Vagina (tissue), 2 donors: ENCODE results near the gene NAA15. TPM values are rescaled to one million over a fixed set of nuclear protein-coding genes. Genes with fewer than 3 reads are reported as not detected.
"Not testable (repeated sequence)": the region's sequence is repeated elsewhere in the genome, so short reads cannot be mapped to it uniquely, and the experiment has no call there.

Experiments used
- DNase-seq, 2 donors: peaks; one replicate each; pipeline ENCODE4 v3.0.0-alpha.2; 2017; ENCODE audit errors: extremely low spot score in 2 of 2
- H3K27ac ChIP-seq: fragments of 200-600 bp; sonication (generic); one replicate; pipeline ENCODE4 v1.5.1; 2019
- H3K27me3 ChIP-seq: fragments of 200-600 bp; sonication (generic); one replicate; pipeline ENCODE4 v1.5.1; 2019
- H3K36me3 ChIP-seq, 2 donors: fragments of 200-600 bp; sonication (generic); one replicate each; pipeline ENCODE4 v1.5.1; 2017 to 2019
- H3K4me1 ChIP-seq: fragments of 200-600 bp; sonication (generic); one replicate; pipeline ENCODE4 v1.5.1; 2019
- H3K4me3 ChIP-seq, 2 donors: fragments of 200-600 bp; sonication (generic); 1 replicate in 1 of 2; 2 replicates in 1 of 2; pipeline ENCODE4 v1.5.1; 2016 to 2019
- H3K9me3 ChIP-seq: fragments of 200-600 bp; sonication (generic); one replicate; pipeline ENCODE4 v1.5.1; 2019
- CTCF ChIP-seq, 3 experiments: fragments of 450-650 bp in 2 of 3; fragments of 200-600 bp in 1 of 3; sonication (generic) in 1 of 3; IDR thresholded peaks; one replicate each; pipeline ENCODE4 v1.5.1; 2017 to 2019; ENCODE audit warnings: antibody characterized with exemption in 3 of 3, mild to moderate bottlenecking in 2 of 3, moderate library complexity in 2 of 3
- POLR2A ChIP-seq, 2 donors: fragments of 450-650 bp; IDR thresholded peaks; one replicate each; pipeline ENCODE4 v1.6.1; 2017; ENCODE audit warnings: antibody characterized with exemption in 2 of 2, mild to moderate bottlenecking in 2 of 2, moderate library complexity in 2 of 2
- POLR2AphosphoS5 ChIP-seq, 2 donors: sonication (generic); formaldehyde crosslinking; IDR thresholded peaks; one replicate each; pipeline ENCODE4 v1.9.0; 2017; ENCODE audit warnings: antibody characterized with exemption in 2 of 2, mild to moderate bottlenecking in 2 of 2, low read depth in 1 of 2; ENCODE audit not compliant: insufficient read depth in 1 of 2
- intact Hi-C: fragments of 100-400 bp; cut with DNase I; formaldehyde crosslinking; loops from one replicate; pipeline ENCODE4 v1.15.1; 2023
- total RNA-seq: library from RNA; depleted of rRNA; stranded (reverse); fragments of >200 nt; gene quantifications from one replicate; pipeline ENCODE4 v1.2.3, GENCODE V29; 2016

Gene NAA15
- total RNA-seq, 1 donor from 2014 or later = 35.1 TPM

DNA sequence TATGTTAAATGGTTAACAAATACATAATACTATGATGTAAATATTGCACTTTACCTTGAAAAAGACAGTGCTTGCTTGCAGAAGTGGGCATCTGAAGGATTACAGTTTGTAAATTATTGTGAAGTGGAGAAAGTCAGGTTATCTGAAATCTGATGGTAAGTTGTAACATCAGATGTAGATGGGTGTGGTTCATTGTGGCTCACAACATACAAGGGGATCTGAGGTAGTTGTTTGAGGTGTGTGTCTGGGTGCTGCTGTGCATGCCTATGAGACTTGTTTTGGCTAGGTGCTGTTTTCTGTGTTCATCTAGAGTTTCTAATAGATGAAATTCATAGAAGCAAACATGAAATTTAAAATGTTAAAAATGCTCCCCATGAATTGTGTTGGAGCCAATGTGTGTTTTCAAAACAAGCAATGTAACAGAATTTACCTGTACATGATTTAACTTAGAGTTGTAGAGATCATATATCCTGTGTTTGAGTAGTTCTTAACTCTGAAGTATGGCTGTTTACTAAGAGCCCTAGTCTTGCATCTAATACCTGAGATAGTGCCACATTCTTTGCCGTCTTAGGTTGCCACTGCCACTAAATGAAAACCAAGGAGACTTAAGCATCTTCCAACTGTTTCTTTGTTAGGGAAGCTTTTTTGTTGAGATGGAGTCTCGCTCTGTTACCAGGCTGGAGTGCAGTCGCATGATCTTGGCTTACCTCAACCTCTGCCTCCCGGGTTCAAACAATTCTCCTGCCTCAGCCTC lies 12.9 kb downstream of the NAA15 start:
- intact Hi-C loops = no loop called here

DNA sequence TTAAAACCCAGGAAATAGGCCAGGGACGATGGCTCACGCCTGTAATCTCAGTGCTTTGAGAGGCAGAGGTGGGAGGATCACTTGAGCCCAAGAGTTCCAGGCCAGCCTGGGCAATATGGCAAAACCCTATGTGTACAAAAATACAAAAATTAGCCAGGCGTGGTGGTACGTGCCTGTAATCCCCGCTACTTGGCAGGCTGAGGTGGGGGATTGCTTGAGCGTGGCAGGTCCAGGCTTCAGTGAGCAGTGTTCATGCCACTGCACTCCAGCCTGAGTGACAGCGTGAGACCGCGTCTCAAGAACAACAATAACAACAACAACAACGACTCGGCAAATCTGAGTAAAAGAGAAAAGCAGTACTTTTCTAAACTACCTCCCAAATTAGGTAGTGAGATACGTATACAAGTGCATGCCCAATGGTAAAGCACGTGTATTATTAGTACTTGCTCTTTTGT lies 13.9 kb downstream of the NAA15 start:
- no peak for DNase-seq
- intact Hi-C loops = no loop called here
- no peaks in the 10 kb centered on the region for H3K27me3 ChIP-seq
- no peak for TF ChIP-seq CTCF (IDR thresholded peaks at IDR 0.05)
- no peak for TF ChIP-seq POLR2AphosphoS5 (IDR thresholded peaks at IDR 0.05; ENCODE audit: insufficient read depth in 1 of 2, low read depth in 1 of 2)
- no peak for TF ChIP-seq POLR2A (IDR thresholded peaks at IDR 0.05)
- H3K36me3 ChIP-seq = no peaks in the 10 kb centered on the region
- no peak overlapping the region for H3K4me3 ChIP-seq
- H3K27ac ChIP-seq = no peak overlapping the region
- no peaks in the 10 kb centered on the region for H3K9me3 ChIP-seq
- peaks cover 42% of the 10 kb centered on the region for H3K4me1 ChIP-seq

More for the DNA sequence above, 12.9 kb downstream of the NAA15 start:
- TF ChIP-seq CTCF (IDR thresholded peaks at IDR 0.05) (no peak), POLR2A (IDR thresholded peaks at IDR 0.05) (no peak), POLR2AphosphoS5 (IDR thresholded peaks at IDR 0.05; ENCODE audit: insufficient read depth in 1 of 2, low read depth in 1 of 2) (no peak)
- Histone ChIP-seq H3K27ac (no peak overlapping the region), H3K4me3 (no peak overlapping the region), H3K4me1 (peaks cover 42% of the 10 kb centered on the region), H3K36me3 (no peaks in the 10 kb centered on the region), H3K27me3 (no peaks in the 10 kb centered on the region), H3K9me3 (no peaks in the 10 kb centered on the region)
- DNase-seq = no peak

- intact Hi-C loops = no loop called here
- no peak for DNase-seq
- Histone ChIP-seq H3K27ac (no peak overlapping the region), H3K9me3 (no peaks in the 10 kb centered on the region), H3K4me3 (no peak overlapping the region), H3K27me3 (no peaks in the 10 kb centered on the region), H3K36me3 (no peaks in the 10 kb centered on the region), H3K4me1 (peaks cover 33% of the 10 kb centered on the region)
- no peak for TF ChIP-seq POLR2AphosphoS5 (IDR thresholded peaks at IDR 0.05; ENCODE audit: insufficient read depth in 1 of 2, low read depth in 1 of 2)
- TF ChIP-seq CTCF (IDR thresholded peaks at IDR 0.05) = no peak
- TF ChIP-seq POLR2A (IDR thresholded peaks at IDR 0.05) = no peak
Measured at GRCh38 chr4:139316733-139317132, 15.4 kb downstream of the NAA15 start.

GRCh38 chr4:139317635-139318034 lies 16.3 kb downstream of the NAA15 start:
- H3K4me1 ChIP-seq = peaks cover 24% of the 10 kb centered on the region
- no peak overlapping the region for H3K4me3 ChIP-seq
- intact Hi-C loops = no loop called here
- no peak for DNase-seq
- TF ChIP-seq POLR2A (IDR thresholded peaks at IDR 0.05) = no peak
- TF ChIP-seq POLR2AphosphoS5 (IDR thresholded peaks at IDR 0.05; ENCODE audit: insufficient read depth in 1 of 2, low read depth in 1 of 2) = no peak
- TF ChIP-seq CTCF (IDR thresholded peaks at IDR 0.05) = no peak
- H3K27me3 ChIP-seq = no peaks in the 10 kb centered on the region
- no peak overlapping the region for H3K27ac ChIP-seq
- H3K9me3 ChIP-seq = no peaks in the 10 kb centered on the region
- no peaks in the 10 kb centered on the region for H3K36me3 ChIP-seq

GRCh38 chr4:139319571-139319970 lies 18.3 kb downstream of the NAA15 start:
- Histone ChIP-seq H3K4me3 (no peak overlapping the region), H3K27ac (no peak overlapping the region), H3K27me3 (no peaks in the 10 kb centered on the region), H3K36me3 (no peaks in the 10 kb centered on the region), H3K4me1 (peaks cover 25% of the 10 kb centered on the region), H3K9me3 (no peaks in the 10 kb centered on the region)
- intact Hi-C loops = no loop called here
- TF ChIP-seq POLR2A (IDR thresholded peaks at IDR 0.05) = no peak
- DNase-seq = no peak

DNA sequence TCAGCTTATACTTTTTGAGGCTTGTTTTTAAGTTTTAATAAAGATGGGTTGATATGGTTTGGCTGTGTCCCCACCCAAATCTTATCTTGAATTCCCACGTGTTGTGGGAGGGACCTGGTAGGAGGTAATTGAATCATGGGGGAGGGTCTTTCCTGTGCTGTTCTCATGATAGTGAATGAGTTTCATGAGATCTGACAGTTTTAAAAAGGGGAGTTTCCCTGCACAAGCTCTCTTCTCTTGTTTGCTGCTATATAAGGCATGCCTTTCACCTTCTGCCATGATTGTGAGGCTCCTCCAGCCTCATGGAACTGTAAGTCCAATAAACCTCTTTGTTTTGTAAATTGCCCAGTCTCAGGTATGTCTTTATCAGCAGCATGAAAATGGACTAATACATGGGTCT lies 20.8 kb downstream of the NAA15 start:
- intact Hi-C loops, H3K9me3 ChIP-seq, H3K36me3 ChIP-seq, DNase-seq, H3K4me3 ChIP-seq, H3K27ac ChIP-seq, H3K27me3 ChIP-seq: not testable (repeated sequence)
- peaks cover 22% of the 10 kb centered on the region for H3K4me1 ChIP-seq

DNA sequence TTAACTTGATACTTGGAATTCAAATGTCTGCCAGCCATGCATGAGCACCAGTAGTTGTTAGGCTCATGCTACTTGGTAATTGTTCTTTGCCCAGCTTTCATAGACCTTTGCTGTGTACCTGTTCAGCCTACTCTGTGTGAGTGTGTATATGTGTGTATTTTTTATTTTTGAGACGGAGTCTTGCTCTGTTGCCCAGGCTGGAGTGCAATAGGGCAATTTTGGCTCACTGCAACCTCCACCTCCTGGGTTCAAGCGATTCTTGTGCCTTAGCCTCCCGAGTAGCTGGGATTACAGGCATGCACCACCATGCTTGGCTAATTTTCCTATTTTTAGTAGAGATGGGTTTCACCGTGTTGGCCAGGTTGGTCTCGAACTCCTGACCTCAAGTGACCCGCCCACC lies 21.2 kb downstream of the NAA15 start:
- H3K27ac ChIP-seq, H3K27me3 ChIP-seq, H3K9me3 ChIP-seq, DNase-seq, intact Hi-C loops, H3K4me3 ChIP-seq, H3K36me3 ChIP-seq: not testable (repeated sequence)
- H3K4me1 ChIP-seq = peaks cover 22% of the 10 kb centered on the region
